Motor neuron (in vitro differentiated cells): ENCODE data around the gene JAKMIP2. TPM values are rescaled to one million over a fixed set of nuclear protein-coding genes. Genes with fewer than 3 reads are reported as not detected.
"Not testable (repeated sequence)": the region's sequence is repeated elsewhere in the genome, so short reads cannot be mapped to it uniquely, and the experiment has no call there.

Experiments
- ATAC-seq, 8 experiments: fragments of 200-7000 bp; cut with Tn5 transposase; replicated peaks in 6 of 8; 2 replicates each; pipeline ENCODE4 v1.8.0; 2021; ENCODE audit warnings: mild to moderate bottlenecking in 8 of 8, moderate library complexity in 8 of 8
- H3K27ac ChIP-seq, 2 donors: fragments of 250-450 bp; sonication (Bioruptor Pico); 2 replicates each; pipeline ENCODE4 v1.9.0; 2021; ENCODE audit warnings: antibody characterized with exemption in 2 of 2, mild to moderate bottlenecking in 2 of 2, moderate library complexity in 1 of 2
- H3K4me1 ChIP-seq, 2 donors: fragments of 250-450 bp; sonication (Bioruptor Pico); replicated peaks in 1 of 2; 2 replicates each; pipeline ENCODE4 v1.6.1; 2021; ENCODE audit warnings: antibody characterized with exemption in 2 of 2, mild to moderate bottlenecking in 2 of 2, moderate library complexity in 1 of 2
- H3K4me3 ChIP-seq, 5 donors: fragments of 250-450 bp; sonication (Bioruptor Pico); 2 replicates each; pipeline ENCODE4 v1.9.0; 2021; ENCODE audit warnings: antibody characterized with exemption in 5 of 5, mild to moderate bottlenecking in 5 of 5, moderate library complexity in 4 of 5
- WGBS, 10 experiments: fragments of 450-650 bp; shearing (Covaris generic); methylation state at CpG; one replicate each; pipeline ENCODE4 v1.0.0; 2022; 5-methylcytosine and 5-hydroxymethylcytosine counted together
- in situ Hi-C, 9 experiments: fragments of 400-800 bp; cut with MboI; loops; one replicate each; pipeline ENCODE4 v1.15.0; 2021; ENCODE audit warnings: low sequenced_read_pairs in 9 of 9, low pct_unique_long_range_greater_than_20kb in 2 of 9; ENCODE audit not compliant: unreplicated experiment in 9 of 9
- total RNA-seq, 8 experiments: library from RNA; unstranded; fragments of 300-600 nt; gene quantifications; 2 replicates each; pipeline versions ENCODE4 v1.2.3 to v1.2.4, GENCODE V29; 2022

Gene JAKMIP2
- total RNA-seq, 8 experiments from 2014 or later = 0.36 to 43.3 (median 32.7) TPM

- peaks cover 9 to 13% of the 10 kb centered on the region in 2 donors for H3K4me1 ChIP-seq
- no peak overlapping the region for H3K27ac ChIP-seq
- in situ Hi-C loops = loop anchor here in 7 of 9 experiments (25.0 kb wide), 2 partner anchors 103 to 328 kb away; partner anchors contain the start of gene STK32A (in 2 of the 7)
Measured at GRCh38 chr5:147565524-147565923, 217.0 kb downstream of the JAKMIP2 start.

DNA sequence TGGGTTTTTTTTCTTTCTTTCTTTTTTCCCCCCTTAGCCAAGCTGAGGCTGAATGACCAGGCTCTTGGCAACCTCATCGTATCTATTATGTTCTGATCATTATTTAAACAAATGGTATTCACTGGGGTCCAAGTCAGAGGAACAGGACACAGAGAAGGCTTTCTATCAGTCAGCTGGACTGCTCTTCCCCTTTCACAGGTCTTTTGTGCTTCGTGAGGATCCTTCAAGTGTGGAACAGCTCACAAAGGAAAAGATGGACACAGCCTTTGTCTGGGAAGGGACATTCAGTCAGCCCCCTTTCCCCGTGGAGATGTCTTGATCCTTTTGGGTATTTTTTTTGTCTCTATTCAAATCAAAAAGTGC, 218.4 kb downstream of the JAKMIP2 start:
- peak in 4 of 8 experiments; percentile 37 to 64 (median 58) for ATAC-seq
- H3K4me1 ChIP-seq = peaks cover 9 to 13% of the 10 kb centered on the region in 2 donors
- WGBS, 10 experiments = 0 to 73% (median 20%) methylated on average over 1 to 3 of the region's 3 CpGs; no CpG with 5 or more reads in 1 of the 10 experiments
- H3K27ac ChIP-seq = no peak overlapping the region
- H3K4me3 ChIP-seq = no peak overlapping the region
- in situ Hi-C loops = loop anchor here in 7 of 9 experiments (25.0 kb wide), 2 partner anchors 102 to 327 kb away; partner anchors contain the start of gene STK32A (in 2 of the 7)

More at GRCh38 chr5:147565524-147565923, 217.0 kb downstream of the JAKMIP2 start:
- WGBS, 10 experiments = 50 to 100% (median 86%) methylated on average over 1 of the region's 1 CpG; no CpG with 5 or more reads in 6 of the 10 experiments
- ATAC-seq = peak in 7 of 8 experiments; percentile 66 to 92 (median 81)
- H3K4me3 ChIP-seq = no peak overlapping the region

GRCh38 chr5:147563466-147564123, 218.9 kb downstream of the JAKMIP2 start:
- no peak for ATAC-seq
- Histone ChIP-seq H3K27ac (no peak overlapping the region), H3K4me3 (no peak overlapping the region), H3K4me1 (peaks cover 9 to 13% of the 10 kb centered on the region in 2 donors)
- WGBS, 10 experiments = 78 to 100% (median 100%) methylated on average over 1 of the region's 1 CpG; no CpG with 5 or more reads in 5 of the 10 experiments
- in situ Hi-C loops = loop anchor here in 7 of 9 experiments (25.0 kb wide), 2 partner anchors 101 to 326 kb away; partner anchors contain the start of gene STK32A (in 2 of the 7)

- Histone ChIP-seq H3K4me1 (peaks cover 9 to 16% of the 10 kb centered on the region in 2 donors), H3K27ac (no peak overlapping the region), H3K4me3 (no peak overlapping the region)
- WGBS, 10 experiments = 20 to 92% (median 83%) methylated on average over 1 to 2 of the region's 2 CpGs; no CpG with 5 or more reads in 5 of the 10 experiments
- in situ Hi-C loops = loop anchor here in 7 of 9 experiments (25.0 kb wide), 2 partner anchors 99 to 324 kb away; partner anchors contain the start of gene STK32A (in 2 of the 7)
- ATAC-seq = no peak
Measured at GRCh38 chr5:147561435-147561834, 221.1 kb downstream of the JAKMIP2 start.

- 68 to 100% (median 83%) methylated on average over 1 to 2 of the region's 2 CpGs; no CpG with 5 or more reads in 1 of the 10 experiments for whole genome bisulfite sequencing, 10 experiments
- H3K27ac ChIP-seq = no peak overlapping the region
- H3K4me3 ChIP-seq = no peak overlapping the region
- no peak for ATAC-seq
- in situ Hi-C loops = loop anchor here in 7 of 9 experiments (25.0 kb wide), 2 partner anchors 99 to 324 kb away; partner anchors contain the start of gene STK32A (in 2 of the 7)
- peaks cover 9 to 16% of the 10 kb centered on the region in 2 donors for H3K4me1 ChIP-seq
Measured at GRCh38 chr5:147560718-147561331, 221.7 kb downstream of the JAKMIP2 start.

DNA sequence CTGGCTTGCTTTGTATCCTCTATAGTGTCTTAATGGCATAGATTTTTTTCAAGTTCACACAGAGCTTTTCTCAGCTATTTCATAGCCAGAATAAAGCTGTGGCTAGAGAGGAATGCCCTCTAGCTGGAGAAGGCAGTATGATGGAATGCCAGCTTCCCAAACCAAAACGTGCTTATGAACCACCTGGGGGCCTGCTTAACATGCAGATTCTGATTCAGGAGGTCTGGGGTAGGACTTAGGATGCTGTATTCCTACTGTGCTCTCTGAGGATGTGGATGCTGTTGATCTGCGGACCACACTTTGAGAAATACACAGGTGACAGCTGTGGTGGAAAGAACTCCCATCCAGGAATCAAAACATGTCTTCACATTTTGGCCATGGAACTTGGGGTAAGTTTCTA, 222.8 kb downstream of the JAKMIP2 start:
- 0 to 64% (median 40%) methylated on average over 1 to 2 of the region's 2 CpGs; no CpG with 5 or more reads in 3 of the 10 experiments for WGBS, 10 experiments
- in situ Hi-C loops = loop anchor here in 7 of 9 experiments (25.0 kb wide), 2 partner anchors 97 to 322 kb away; partner anchors contain the start of gene STK32A (in 2 of the 7)
- ATAC-seq = peak in 4 of 8 experiments; percentile 17 to 40 (median 30)
- Histone ChIP-seq H3K4me3 (no peak overlapping the region), H3K4me1 (peaks cover 10 to 16% of the 10 kb centered on the region in 2 donors), H3K27ac (no peak overlapping the region)

- peaks cover 11 to 20% of the 10 kb centered on the region in 2 donors for H3K4me1 ChIP-seq
- WGBS, 10 experiments = 0 to 75% (median 31%) methylated on average over 2 of the region's 2 CpGs; no CpG with 5 or more reads in 6 of the 10 experiments
- ATAC-seq = peak; percentile 66 to 90 (median 82)
- H3K27ac ChIP-seq = no peak overlapping the region
- in situ Hi-C loops = loop anchor here in 7 of 9 experiments (25.0 kb wide), 2 partner anchors 97 to 322 kb away; partner anchors contain the start of gene STK32A (in 2 of the 7)
- no peak overlapping the region for H3K4me3 ChIP-seq
Measured at GRCh38 chr5:147558826-147559225, 223.7 kb downstream of the JAKMIP2 start.

DNA sequence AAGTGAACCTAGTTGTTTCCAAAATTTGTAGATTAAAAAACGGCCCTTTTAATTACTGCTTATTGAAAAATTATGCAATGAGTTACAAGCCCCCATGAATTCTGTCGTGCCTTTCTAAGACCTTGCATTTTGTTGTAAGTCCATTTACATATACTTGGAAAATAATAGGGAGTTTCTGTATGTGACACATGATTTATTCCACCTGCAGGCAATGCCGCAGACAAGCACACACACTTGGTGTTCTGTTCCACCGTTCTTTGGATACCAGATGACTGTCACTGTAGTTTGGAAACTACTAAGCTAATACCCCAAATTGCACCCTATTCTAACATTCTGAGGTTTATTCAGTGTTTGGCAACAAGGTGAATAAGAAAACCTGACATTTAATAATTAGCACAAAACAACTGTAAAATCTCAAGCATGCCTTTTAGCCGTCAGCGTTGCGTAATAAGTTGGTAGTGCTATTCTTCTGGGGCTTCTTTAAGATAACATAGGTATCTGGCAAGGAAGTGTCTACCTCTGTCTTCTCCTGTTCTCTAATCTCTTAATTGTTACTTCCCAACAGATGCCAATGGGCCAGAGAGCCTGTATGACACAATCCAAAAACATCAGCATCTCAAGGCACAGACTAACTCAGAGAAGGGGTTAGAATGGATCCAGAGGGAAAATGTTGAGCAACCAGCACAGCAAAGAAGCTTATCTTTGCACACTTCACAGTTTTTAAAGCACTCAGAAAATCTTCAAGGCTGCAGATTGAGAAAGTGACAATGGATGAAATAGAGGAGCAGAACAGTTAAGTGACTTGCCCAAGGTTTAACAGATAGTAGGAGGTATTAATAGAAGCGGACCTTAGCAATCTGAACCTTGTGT, 224.4 kb downstream of the JAKMIP2 start:
- ATAC-seq = peak in 1 of 8 experiments; percentile 2
- in situ Hi-C loops = loop anchor here in 7 of 9 experiments (25.0 kb wide), 2 partner anchors 96 to 321 kb away; partner anchors contain the start of gene STK32A (in 2 of the 7)

DNA sequence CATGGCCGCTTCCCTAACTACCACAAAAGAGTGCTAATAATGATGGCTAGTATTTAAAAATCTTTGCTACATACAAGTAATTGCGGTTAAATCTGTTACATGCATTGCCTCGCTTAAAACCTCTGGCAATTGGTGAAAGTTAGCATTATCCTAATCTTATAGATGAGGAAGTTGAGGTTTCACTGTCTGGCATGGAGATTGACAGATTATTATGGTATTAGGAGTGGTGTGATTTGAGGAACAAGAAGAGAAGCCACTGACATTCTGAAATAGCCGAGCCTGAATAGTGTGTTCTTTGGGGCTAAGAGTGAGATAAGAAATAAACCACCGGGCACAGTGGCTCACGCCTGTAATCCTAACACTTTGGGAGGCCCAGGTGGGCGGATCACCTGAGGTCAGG, 227.4 kb downstream of the JAKMIP2 start:
- Histone ChIP-seq H3K4me1 (peaks cover 13 to 14% of the 10 kb centered on the region in 2 donors), H3K27ac (no peak overlapping the region), H3K4me3 (no peak overlapping the region)
- no peak for ATAC-seq
- in situ Hi-C loops = loop anchor here in 7 of 9 experiments (25.0 kb wide), 2 partner anchors 93 to 318 kb away; partner anchors contain the start of gene STK32A (in 2 of the 7)
- 67 to 100% (median 84%) methylated on average over 1 to 6 of the region's 7 CpGs; no CpG with 5 or more reads in 2 of the 10 experiments for WGBS, 10 experiments

More for the DNA sequence above, 224.4 kb downstream of the JAKMIP2 start:
- Histone ChIP-seq H3K4me1 (peaks cover 13 to 18% of the 10 kb centered on the region in 2 donors), H3K27ac (no peak overlapping the region), H3K4me3 (no peak overlapping the region)
- WGBS, 10 experiments = 10 to 94% (median 75%) methylated on average over 3 to 8 of the region's 8 CpGs

DNA sequence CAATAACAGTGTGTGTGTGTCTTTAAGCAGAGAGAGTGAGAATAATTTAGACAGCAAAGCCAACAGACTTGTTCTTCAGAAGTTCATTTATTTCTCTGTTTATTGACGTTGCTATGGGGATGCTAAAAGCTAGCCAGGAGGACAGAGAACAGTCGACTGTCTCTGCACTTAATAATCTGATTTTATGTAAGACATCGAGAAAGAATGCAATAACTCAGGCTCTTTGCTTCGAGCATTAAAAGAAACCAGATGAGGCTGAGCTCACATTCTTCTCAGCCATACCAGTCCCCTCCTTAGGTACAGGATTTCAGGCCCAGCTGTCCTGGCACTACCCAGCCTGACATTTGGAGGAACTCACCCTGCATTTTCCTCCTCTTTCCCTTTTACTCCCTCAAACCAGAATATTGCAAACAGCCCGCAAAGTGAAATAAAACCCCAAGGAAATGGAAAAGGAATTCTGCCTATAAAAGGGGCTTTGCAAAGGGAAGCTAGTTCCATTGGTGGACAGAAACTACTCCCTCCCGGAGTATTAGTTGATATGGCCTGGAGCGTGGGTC, 228.2 kb downstream of the JAKMIP2 start:
- Histone ChIP-seq H3K4me1 (peaks cover 13 to 14% of the 10 kb centered on the region in 2 donors), H3K27ac (no peak overlapping the region), H3K4me3 (peak overlapping the region in 1 of 5 donors; percentile 5)
- WGBS, 10 experiments = 4 to 63% (median 31%) methylated on average over 2 to 7 of the region's 7 CpGs
- in situ Hi-C loops = loop anchor here in 7 of 9 experiments (25.0 kb wide), 2 partner anchors 92 to 317 kb away; partner anchors contain the start of gene STK32A (in 2 of the 7)
- peak; percentile 69 to 88 (median 84) for ATAC-seq

- peaks cover 13 to 14% of the 10 kb centered on the region in 2 donors for H3K4me1 ChIP-seq
- WGBS, 10 experiments = 16 to 84% (median 53%) methylated on average over 1 to 5 of the region's 5 CpGs
- in situ Hi-C loops = loop anchor here in 7 of 9 experiments (25.0 kb wide), 2 partner anchors 92 to 317 kb away; partner anchors contain the start of gene STK32A (in 2 of the 7)
- not testable (repeated sequence) for H3K27ac ChIP-seq, H3K4me3 ChIP-seq
- peak in 7 of 8 experiments; percentile 3 to 67 (median 21) for ATAC-seq
Measured at GRCh38 chr5:147553817-147554216, 228.7 kb downstream of the JAKMIP2 start.
